ENCODE measurements around the gene SLC45A1.

SLC45A1 gene

DNA sequence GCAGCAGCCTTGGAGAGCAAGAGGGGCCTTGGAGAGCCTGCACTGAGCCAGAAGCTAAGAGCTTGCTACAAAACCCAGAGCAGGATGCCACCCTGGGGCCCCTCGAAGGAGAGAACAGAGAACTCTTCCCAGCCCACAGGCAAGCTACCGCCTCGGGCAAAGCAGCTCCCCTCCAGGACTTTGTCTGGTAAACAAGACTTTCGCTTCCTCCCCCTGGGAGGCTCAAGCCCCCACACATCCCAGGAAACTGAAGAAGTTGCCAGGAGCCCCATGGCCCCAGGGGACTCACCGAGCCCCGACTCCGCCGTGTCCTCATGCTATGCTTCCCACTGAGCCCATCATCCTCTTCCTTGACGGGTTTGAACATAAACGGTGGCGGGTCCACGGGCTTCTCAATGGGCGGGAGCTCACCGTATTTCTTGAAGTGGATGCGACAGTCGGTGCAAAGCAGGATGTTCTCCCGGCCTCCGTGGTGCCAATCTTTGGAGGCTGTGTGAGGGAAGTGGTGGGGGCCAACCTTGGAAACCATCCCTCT, 45.9 kb downstream of the SLC45A1 start:
- no peak for TF ChIP-seq CTCF (IDR thresholded peaks at IDR 0.05; ENCODE audit: low read depth, low read length)
- H3K4me3 ChIP-seq (ENCODE audit: low read depth, low read length): no peak overlapping the region
- in situ Hi-C loops (cut with HindIII; ENCODE audit: low sequenced_read_pairs): no loop called here
- DNase-seq (ENCODE audit: low read depth, low spot score): no peak

DNA sequence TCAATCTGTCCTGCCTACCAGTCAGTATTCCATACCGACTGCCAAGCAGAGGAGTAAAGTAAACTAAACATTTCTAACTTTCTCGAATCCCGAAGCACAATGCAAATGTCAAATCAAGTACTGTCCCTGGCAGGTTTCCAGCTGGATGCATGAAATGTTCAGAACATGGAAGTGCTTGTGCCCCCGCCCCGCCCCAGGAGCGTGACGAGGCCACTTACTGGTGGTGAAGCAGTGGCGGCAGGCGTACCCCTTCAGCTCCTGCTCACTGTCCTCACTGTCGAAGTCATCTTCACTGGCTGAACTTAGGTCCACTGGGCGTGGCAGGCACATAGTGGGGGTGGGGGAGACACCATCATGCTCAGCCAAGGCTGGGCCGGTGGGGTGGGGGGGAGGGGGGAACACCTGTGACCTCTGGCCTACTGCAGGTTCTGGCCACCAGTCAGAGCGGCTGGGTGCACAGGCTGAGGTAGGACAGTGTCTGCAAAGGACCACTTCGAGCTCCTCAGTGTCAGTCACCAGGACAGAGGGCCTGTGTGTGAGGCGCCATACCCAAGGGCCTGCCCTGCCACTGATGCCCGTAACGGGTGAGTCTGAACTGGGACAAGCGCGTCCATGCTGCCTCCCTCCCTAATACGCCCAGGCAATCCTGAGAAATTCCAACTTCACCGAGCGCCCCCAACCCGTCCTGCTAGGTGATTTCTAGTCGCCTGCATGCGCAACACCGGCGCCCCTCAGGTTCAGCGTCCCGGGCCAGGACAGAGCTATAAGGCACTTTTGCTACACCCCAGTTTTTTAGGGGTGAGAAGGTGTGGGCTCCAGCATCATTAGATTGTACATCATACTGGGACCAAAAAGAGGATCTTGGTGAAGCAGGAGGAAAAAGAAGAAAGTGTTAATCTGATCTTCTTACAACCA, 46.9 kb downstream of the SLC45A1 start:
- DNase-seq (ENCODE audit: low read depth, low spot score): no peak
- H3K4me3 ChIP-seq (ENCODE audit: low read depth, low read length): no peak overlapping the region
- TF ChIP-seq CTCF (IDR thresholded peaks at IDR 0.05; ENCODE audit: low read depth, low read length): no peak
- in situ Hi-C loops (cut with HindIII; ENCODE audit: low sequenced_read_pairs): no loop called here

GRCh38 chr1:8365661-8366362, 47.9 kb downstream of the SLC45A1 start:
- TF ChIP-seq CTCF (IDR thresholded peaks at IDR 0.05; ENCODE audit: low read depth, low read length): no peak
- in situ Hi-C loops (cut with HindIII; ENCODE audit: low sequenced_read_pairs): no loop called here
- H3K4me3 ChIP-seq (ENCODE audit: low read depth, low read length): no peak overlapping the region
- DNase-seq (ENCODE audit: low read depth, low spot score): no peak

DNA sequence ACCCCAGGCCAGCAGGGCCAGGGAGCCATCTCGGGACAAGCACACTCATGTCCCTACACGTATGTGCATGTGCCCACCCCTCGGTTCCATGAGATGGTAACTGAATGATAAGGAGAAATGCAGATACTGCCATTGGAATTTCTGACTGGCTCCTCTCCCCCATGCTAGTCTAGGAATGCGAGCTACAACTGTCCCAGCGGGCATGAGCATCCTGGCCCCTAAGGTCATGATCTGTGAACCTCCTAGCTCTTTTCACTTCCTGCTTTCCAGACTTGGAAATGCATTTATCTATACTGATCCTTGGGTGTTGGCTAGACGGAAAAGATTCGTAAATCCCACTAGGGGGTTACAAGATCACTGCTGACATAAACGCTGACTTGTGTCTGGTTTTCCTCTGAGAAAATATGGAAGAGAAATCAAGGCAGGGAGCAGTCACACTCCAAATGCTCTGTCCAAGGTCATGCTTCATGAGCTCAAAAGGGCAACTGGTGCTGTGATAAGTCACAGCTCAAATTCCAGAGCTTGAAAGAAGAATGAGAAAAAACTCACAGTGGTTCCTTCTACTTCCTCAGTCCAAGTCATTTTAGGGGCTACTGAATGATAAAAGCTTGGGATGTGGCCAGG, 49.8 kb downstream of the SLC45A1 start:
- in situ Hi-C loops (cut with HindIII; ENCODE audit: low sequenced_read_pairs): no loop called here
- no peak for DNase-seq (ENCODE audit: low read depth, low spot score)
- H3K4me3 ChIP-seq (ENCODE audit: low read depth, low read length): no peak overlapping the region
- TF ChIP-seq CTCF (IDR thresholded peaks at IDR 0.05; ENCODE audit: low read depth, low read length): no peak

GRCh38 chr1:8368956-8369639, 51.2 kb downstream of the SLC45A1 start:
- no peak overlapping the region for H3K4me3 ChIP-seq (ENCODE audit: low read depth, low read length)
- no peak for TF ChIP-seq CTCF (IDR thresholded peaks at IDR 0.05; ENCODE audit: low read depth, low read length)
- DNase-seq (ENCODE audit: low read depth, low spot score): no peak
- in situ Hi-C loops (cut with HindIII; ENCODE audit: low sequenced_read_pairs): no loop called here
